Endometrium (tissue), 2 donors: ENCODE results near the gene GMDS.

ENCODE experiments used
- FAIRE-seq: peaks from 2 replicates; lab custom pipeline; 2012; peaks lifted over from hg19 to GRCh38; lab: Jason Lieb, UNC
- donor health status: control.
- donor health status: control.

Gene GMDS

GRCh38 chr6:2035826-2036709 lies 209.3 kb downstream of the GMDS start:
- FAIRE-seq, result no peak

GRCh38 chr6:2035046-2035445 lies 210.4 kb downstream of the GMDS start:
- no peak for FAIRE-seq

GRCh38 chr6:2034256-2034655 lies 211.1 kb downstream of the GMDS start:
- FAIRE-seq, result no peak

- FAIRE-seq, result no peak
These were observed 211.9 kb downstream of the GMDS start for GRCh38 chr6:2033544-2033943.

- FAIRE-seq, result no peak
These were observed 214.6 kb downstream of the GMDS start for GRCh38 chr6:2030682-2031244.

GRCh38 chr6:2029952-2030351 lies 215.5 kb downstream of the GMDS start:
- FAIRE-seq, result no peak

- FAIRE-seq, result no peak
These were observed 216.1 kb downstream of the GMDS start for GRCh38 chr6:2029130-2029794.

- FAIRE-seq, result no peak
These were observed 216.9 kb downstream of the GMDS start for GRCh38 chr6:2028457-2029038.

- no peak for FAIRE-seq
These were observed 219.3 kb downstream of the GMDS start for GRCh38 chr6:2026133-2026532.

GRCh38 chr6:2021713-2022125 lies 223.7 kb downstream of the GMDS start:
- FAIRE-seq, result no peak

GRCh38 chr6:2020909-2021308 lies 224.5 kb downstream of the GMDS start:
- FAIRE-seq, result no peak

- FAIRE-seq, result no peak
These were observed 226.4 kb downstream of the GMDS start for GRCh38 chr6:2019051-2019450.

GRCh38 chr6:2016040-2016439 lies 229.4 kb downstream of the GMDS start:
- no peak for FAIRE-seq

GRCh38 chr6:2008383-2008976 lies 236.9 kb downstream of the GMDS start:
- FAIRE-seq, result no peak

- no peak for FAIRE-seq
These were observed 238.2 kb downstream of the GMDS start for GRCh38 chr6:2007165-2007564.

- no peak for FAIRE-seq
These were observed 240.5 kb downstream of the GMDS start for GRCh38 chr6:2004888-2005287.

- FAIRE-seq, result no peak
These were observed 244.4 kb downstream of the GMDS start for GRCh38 chr6:2000962-2001361.

GRCh38 chr6:1997702-1998101 lies 247.7 kb downstream of the GMDS start:
- FAIRE-seq, result no peak

- no peak for FAIRE-seq
These were observed 249.8 kb downstream of the GMDS start for GRCh38 chr6:1995636-1996035.

- no peak for FAIRE-seq
These were observed 252.4 kb downstream of the GMDS start for GRCh38 chr6:1993042-1993441.

GRCh38 chr6:1991332-1991878 lies 254.0 kb downstream of the GMDS start:
- FAIRE-seq, result no peak

GRCh38 chr6:1988843-1989242 lies 256.6 kb downstream of the GMDS start:
- FAIRE-seq, result no peak
